HEK293 (cell line): Measurements from ENCODE around the gene ITIH2.

Source experiments
- CTCF ChIP-seq: fragments of 450-650 bp; formaldehyde crosslinking; IDR thresholded peaks from 2 replicates; pipeline ENCODE4 v1.5.1; 2016; ENCODE audit warnings: missing biosample characterization, missing genetic modification characterization
- SP2 ChIP-seq: fragments of 450-650 bp; formaldehyde crosslinking; IDR thresholded peaks from 2 replicates; pipeline ENCODE4 v1.5.1; 2016; ENCODE audit warnings: missing biosample characterization, missing genetic modification characterization

GRCh38 chr10:7670157-7670556, 33.0 kb upstream of the ITIH2 start:
- TF ChIP-seq CTCF (tag by site-specific recombination) = no peak
- TF ChIP-seq SP2 (tag by site-specific recombination) = no peak
